Muscle of back (tissue), 11 donors: ENCODE measurements around the gene ATP6V1A. TPM values are rescaled to one million over a fixed set of nuclear protein-coding genes. Genes with fewer than 3 reads are reported as not detected.

Experiments used
- DNase-seq, 3 donors: peaks; one replicate each; pipeline versions ENCODE4 v3.0.0 to v3.0.0-alpha.2; 2013
- polyA plus RNA-seq, 10 donors: library from polyadenylated mRNA; unstranded; fragments of 120-200 nt; gene quantifications; one replicate each; pipeline ENCODE4 v1.2.1, GENCODE V29; 2013; ENCODE audit not compliant: insufficient read length in 10 of 10

Gene ATP6V1A
- polyA plus RNA-seq, 10 donors: 13.8 to 23.0 (median 18.3) TPM

- DNase-seq: peak; percentile 95 to 98 (median 97)
These were observed 883 bp upstream of the ATP6V1A start, which contains the start of gene NAA50 for GRCh38 chr3:113745756-113746547. Gene NAA50, minus strand, starts transcription at chr3:113746249. Its CDS starts 300 bp downstream, at chr3:113745949.

- DNase-seq: no peak
These were observed 630 bp downstream of the ATP6V1A start for GRCh38 chr3:113747283-113748046.

- no peak for DNase-seq
These were observed 4.3 kb downstream of the ATP6V1A start for GRCh38 chr3:113751141-113751540.

- no peak for DNase-seq
These were observed 6.6 kb downstream of the ATP6V1A start for GRCh38 chr3:113753376-113753985.

GRCh38 chr3:113754494-113755159 lies 7.8 kb downstream of the ATP6V1A start:
- DNase-seq: no peak

GRCh38 chr3:113758389-113759024 lies 11.7 kb downstream of the ATP6V1A start:
- peak in 1 of 3 donors; percentile 33 for DNase-seq

- no peak for DNase-seq
These were observed 17.9 kb downstream of the ATP6V1A start for GRCh38 chr3:113764698-113765097.

GRCh38 chr3:113769551-113769950 lies 22.7 kb downstream of the ATP6V1A start:
- no peak for DNase-seq

GRCh38 chr3:113771993-113772392 lies 25.2 kb downstream of the ATP6V1A start:
- DNase-seq: no peak

- DNase-seq: no peak
These were observed 26.5 kb downstream of the ATP6V1A start for GRCh38 chr3:113773381-113773780.

GRCh38 chr3:113775516-113775915 lies 28.7 kb downstream of the ATP6V1A start:
- no peak for DNase-seq

- no peak for DNase-seq
These were observed 29.7 kb downstream of the ATP6V1A start for GRCh38 chr3:113776564-113776963.

- peak; percentile 5 to 91 (median 27) for DNase-seq
These were observed 36.6 kb downstream of the ATP6V1A start for GRCh38 chr3:113783463-113783862.

GRCh38 chr3:113783980-113784379 lies 37.1 kb downstream of the ATP6V1A start:
- peak in 1 of 3 donors; percentile 4 for DNase-seq

GRCh38 chr3:113791381-113791780 lies 44.5 kb downstream of the ATP6V1A start:
- DNase-seq: no peak

GRCh38 chr3:113794526-113794925 lies 47.7 kb downstream of the ATP6V1A start:
- DNase-seq: no peak

GRCh38 chr3:113795693-113796092 lies 48.9 kb downstream of the ATP6V1A start:
- no peak for DNase-seq

GRCh38 chr3:113802795-113803455 lies 56.1 kb downstream of the ATP6V1A start:
- DNase-seq: no peak

- DNase-seq: no peak
These were observed 57.8 kb downstream of the ATP6V1A start for GRCh38 chr3:113804661-113805060.

- DNase-seq: no peak
These were observed 58.4 kb downstream of the ATP6V1A start for GRCh38 chr3:113805249-113805648.

- no peak for DNase-seq
These were observed 66.0 kb downstream of the ATP6V1A start for GRCh38 chr3:113812854-113813253.
